CD4-positive, alpha-beta T cell treated with Interferon alpha-2 for 1 hour (primary cell): ENCODE results near the gene ATP8B3.
"Not testable (repeated sequence)": the region's sequence is repeated elsewhere in the genome, so short reads cannot be mapped to it uniquely, and the experiment has no call there.

Source experiments
- DNase-seq, 2 donors: peaks; one replicate each; pipeline ENCODE4 v3.0.0-alpha.2; 2020 to 2022

Gene ATP8B3

DNA sequence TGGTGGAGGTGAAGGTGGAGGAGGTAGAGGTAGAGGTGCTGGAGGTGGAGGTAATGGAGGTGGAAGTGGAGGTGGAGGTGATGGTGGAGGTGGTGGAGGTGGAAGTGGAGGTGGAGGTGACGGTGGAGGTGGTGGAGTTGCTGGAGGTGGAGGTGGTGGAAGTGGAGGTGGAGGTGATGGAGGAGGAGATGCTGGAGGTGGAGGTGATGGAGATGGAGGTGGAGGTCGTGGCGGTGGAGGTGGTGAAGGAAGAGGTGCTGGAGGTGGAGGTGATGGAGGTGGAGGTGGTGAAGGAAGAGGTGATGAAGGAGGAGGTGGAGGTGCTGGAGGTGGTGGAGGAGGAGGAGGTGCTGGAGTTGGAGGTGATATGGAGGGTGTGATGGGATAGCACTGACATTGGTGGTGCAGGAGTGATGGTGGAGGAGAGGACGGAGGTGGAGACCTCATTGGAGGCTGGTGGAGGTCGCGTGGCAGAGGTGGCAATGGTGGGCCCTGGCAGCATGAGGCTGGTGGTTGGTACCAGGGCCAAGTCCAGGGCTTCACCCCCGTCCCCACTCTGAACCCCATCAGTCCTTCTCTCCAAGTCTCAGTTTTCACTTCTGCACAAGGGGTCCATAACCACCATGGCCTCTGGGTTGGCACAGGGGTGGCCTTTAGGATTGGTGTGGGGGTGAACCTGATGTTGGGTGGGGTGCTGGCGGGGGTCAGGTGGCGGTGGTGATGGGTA is 43.0 kb downstream of the ATP8B3 start:
- no peak for DNase-seq

DNA sequence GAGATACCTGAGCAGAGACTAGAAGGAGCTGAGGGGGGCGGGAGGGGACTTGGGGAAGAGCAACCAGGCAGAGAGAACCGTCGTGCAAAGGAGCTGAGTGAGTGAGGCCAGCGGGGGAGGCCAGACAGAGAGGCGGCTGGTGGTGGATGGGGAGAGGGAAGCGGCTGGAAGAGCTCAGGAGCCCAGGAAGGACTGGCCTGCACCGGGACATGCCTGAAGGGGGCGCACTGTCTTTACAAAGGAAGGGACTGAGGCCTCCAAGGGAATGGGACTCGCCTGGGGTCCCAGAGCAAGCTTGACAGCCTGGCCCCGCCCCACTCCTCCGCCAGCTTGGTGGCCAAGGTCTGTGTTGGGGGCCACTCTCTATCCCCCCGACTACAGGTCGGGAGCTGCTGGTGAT is 43.8 kb downstream of the ATP8B3 start:
- DNase-seq, result no peak

DNA sequence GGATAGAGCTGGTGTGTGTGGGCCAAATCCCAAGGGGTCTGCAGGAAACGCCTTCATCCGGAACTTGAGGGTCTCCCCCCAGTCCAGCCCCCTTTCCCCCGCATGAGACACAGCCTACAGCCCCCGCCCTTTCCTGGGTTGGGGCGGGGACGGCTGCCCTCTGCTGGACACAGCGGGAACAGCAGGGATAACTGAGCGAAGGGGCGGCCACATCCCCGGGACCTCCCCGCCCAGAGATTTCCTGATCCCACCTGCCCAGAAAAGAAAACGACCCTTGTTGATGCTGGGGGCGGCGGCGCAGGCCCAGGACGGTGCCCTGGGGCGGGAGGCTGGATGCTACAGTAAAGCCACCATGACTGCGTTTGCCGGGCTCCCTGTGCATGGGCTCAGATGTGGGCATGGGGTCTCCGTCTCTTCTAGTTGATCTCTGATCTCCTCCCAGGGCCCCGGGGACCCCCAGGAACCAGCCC is 44.6 kb downstream of the ATP8B3 start:
- peak; percentile 45 to 64 for DNase-seq

DNA sequence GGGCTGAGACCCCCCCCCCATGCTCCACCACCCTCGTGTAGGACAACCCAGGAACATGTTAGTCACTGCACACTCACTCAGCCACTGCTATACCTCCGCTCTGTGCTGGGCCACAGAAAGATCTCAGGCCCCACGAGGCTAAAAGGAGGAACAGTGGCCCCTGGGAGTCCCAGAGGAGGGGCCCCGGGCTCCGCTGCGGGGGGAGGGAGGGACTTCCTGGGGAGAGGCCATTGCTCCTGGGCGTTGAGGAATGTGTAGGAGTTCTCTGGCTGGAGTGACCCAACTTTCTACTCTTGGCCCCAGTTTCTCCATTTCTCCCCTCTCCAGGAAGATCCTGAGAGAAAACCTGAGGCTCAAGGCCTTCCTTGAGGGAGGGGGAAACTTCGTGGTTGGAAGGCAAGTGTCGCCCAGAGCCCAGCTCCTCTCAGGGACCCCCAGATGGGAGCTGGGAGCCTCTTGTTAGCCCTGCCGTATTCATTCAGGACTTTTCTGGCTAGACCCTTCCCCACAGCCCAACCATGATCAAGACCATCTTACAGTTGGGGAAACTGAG is 45.2 kb downstream of the ATP8B3 start:
- no peak for DNase-seq

DNA sequence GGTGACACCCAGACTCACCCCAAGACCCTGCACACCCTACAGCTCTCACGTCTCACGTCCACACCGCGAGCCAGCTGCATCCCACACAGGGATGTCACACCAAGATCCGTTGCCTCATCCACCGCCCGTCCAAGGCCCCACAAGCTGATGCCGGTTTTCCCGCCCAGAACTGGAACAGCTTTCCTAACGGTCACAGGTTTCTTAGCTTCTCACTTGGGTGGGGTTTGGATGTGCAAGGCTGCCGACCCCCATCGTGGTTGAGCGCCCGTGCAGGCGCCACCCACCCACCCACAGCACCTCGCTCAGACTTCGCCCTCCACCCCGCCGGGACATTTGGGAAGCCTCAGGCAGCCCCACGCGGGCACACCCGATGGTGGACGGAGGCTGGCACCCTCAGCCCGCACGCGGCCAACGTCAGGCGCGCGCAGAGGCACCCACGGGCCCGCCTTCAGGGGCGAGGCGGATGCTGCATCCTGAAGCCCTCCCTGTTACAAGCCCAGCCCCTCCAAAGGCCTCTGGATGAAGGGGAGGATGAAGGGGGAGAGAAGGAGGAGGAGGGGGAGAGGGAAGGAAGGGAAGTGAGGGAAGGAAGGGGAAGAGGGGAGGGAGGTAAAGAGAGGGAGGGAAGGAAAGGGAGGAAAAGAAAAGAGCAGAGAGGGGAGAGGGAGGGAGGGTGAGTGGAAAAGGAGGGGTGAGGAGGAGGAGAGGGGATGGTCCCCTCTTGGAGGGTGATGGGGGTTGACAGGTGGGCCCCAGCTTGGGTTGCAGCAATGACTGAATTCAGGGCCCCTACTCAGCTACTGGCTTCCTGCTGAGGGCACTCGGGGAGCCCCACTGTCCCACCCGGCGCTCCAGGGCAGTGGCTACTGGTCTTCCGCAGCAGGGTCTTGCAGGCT is 45.9 kb downstream of the ATP8B3 start:
- no peak for DNase-seq

DNA sequence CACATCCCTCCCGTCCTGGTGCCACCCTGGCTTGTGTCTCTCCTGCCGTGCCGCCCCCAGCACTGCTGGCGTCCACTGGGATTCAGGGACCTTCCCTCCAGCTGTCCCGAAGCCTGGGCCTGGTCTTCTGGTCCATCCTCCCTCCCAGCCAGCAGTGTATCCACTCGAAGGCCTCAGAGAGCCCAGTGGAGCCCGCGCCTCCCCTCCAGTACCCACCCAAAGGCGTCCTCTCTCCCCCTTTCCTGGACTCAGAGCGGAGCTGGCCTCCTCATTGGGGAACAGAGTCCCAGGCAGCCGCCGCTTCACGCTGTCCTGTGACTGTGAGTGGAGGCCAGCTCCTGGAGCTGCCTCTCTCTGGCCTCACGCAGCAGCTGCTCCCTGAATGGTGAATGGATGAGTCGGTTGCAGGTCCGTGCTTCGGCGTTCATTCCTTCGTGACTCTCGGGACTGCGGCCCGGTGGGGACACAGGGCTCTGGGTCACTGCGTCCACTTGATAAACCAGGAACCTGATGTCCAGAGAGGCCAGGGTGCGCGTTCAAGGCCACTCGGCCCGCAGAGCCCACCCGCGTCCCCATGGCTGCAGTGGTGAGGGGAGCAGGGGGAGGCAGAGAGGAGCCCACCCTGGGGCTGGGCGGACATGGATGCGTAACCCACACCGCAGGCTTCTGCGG is 46.7 kb downstream of the ATP8B3 start:
- no peak for DNase-seq

DNA sequence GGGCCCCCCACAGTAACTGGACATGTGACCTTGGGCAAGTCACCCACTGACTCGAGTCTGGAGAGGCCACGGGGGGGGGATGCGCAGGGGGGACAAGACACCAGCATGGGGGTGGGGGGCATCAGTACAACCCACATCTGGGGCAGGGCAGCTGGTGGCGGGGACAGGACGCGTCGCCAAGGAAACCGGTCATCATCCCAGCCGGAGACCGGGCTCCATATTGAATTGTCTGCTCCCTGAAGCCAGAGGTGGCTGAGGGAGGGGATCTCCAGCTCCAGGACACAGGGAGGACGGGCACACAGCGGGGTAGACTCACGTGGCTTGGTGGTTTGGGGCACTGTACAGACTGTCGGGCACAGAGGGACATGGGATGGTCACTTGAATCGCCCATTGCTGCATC is 47.3 kb downstream of the ATP8B3 start:
- DNase-seq, result no peak

DNA sequence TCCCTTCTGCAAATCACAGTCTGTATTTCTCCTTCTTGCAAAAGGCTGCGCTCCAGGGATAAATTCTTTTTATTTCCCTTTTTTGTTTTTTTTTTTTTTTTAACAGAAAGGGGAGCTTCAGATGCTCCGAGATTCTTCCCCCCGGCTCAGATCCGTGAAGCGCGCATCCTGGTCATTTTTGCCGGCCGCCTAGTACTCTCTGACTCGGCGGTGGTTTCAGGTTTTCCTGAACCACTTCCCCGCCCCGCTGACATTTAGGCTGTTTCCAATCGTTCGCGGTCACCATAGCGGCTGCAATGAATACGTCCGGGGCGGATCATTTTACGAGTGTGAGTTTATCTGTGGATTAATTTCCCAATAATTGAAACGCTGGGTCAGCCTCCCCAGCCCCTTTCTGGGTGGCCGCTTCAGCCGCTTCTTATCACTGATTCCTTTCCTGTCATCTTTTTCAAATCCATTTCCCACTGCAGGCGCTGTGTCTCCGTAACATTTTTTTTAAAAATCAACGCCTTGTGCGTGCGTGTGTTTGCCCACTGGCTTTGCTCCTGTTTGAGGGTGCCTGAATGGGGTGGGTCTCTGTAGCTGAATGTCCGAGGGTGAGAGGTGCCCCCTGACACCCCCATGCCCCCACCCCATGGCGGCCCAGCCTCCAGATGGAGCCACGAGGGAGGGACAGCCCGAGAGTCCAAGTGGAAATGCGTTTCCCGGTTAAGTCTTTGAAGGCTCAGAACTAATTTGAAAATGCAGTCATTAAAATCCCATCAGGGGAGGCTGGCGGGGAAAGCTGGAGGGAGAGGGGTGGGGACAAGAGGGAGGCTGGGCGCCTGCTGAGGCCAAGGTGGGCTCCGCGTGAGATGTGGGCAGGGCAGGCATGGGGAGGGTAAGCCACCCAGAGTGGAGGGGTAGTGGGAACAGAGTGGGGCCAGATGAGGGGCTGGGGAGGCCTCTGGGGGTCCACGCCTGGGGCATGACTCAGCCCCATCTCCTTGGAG is 48.1 kb downstream of the ATP8B3 start:
- no peak for DNase-seq

DNA sequence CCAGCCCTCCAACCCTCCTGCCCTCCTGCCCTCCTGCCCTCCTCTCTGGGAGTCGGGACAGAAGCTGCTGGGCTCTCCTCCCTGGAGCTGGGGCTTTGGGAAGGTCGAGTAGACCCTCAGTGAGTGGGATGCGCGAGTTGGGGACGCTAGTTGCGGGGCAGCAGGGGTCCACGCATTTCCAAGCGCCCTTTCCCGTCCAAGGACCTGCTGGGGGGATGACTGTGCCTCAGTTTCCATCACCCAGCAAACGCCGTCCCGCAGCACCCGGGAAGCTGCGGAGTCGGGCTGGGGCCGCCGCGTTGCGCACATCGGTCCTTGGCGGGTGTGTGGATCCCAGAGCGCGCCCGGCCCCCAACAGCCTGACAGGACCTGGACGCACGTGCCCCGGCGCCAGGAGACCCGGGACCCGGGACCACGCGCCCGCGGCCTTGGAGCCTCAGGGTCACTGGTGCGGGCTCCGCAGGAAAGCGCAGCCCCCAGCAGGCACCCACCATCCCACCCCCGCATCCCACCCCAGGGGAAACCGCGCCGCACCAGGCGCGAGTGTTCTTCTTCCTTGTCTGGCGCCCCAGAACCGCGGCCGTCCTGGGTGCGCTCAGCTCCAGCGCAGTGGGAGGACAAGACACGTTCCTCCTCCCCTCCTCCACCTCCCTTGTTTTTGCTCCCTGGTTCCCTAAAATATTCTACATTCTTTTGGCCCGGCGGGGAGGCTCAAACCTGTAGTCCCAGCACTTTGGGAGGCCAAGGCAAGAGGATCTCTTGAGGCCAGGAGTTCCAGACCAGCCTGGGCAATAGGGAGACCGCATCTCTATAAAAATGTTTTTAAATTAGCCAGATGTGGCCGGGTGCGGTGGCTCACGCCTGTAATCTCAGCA is 49.6 kb downstream of the ATP8B3 start:
- no peak for DNase-seq

DNA sequence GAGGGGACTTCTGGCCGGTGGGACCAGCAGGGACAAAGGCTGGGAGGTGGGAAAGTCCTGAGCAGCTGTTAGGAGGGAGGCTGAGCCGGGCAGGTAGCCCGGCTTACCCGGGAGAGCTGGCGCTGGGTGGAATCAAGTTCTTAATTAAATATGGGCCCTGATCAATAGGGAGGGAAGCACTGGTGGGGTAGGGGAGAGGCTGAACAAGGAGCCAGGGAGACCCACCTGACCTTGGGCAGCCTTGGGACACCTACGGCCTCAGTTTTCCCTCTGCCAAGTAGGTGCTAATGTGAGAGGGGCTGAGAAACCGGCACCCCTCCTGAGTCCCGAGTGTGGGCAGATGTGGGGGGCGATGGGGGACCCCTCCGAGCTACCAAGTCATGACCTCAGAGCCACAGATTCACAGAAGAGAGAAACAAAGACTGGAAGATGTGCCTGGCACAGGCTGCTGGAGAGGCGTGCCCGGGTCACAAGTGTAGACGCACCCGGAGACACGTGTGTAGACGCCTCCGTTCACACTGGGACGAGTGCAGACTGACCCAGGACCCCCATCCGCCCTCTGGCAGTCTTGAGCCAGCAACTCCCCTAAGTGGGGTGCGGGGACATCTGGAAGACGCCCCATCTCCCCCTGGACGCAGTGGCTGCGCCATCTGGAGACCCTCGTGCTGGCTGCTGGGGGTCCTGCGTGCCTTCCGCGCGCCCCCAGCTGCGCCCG is 50.4 kb downstream of the ATP8B3 start:
- DNase-seq, result no peak

DNA sequence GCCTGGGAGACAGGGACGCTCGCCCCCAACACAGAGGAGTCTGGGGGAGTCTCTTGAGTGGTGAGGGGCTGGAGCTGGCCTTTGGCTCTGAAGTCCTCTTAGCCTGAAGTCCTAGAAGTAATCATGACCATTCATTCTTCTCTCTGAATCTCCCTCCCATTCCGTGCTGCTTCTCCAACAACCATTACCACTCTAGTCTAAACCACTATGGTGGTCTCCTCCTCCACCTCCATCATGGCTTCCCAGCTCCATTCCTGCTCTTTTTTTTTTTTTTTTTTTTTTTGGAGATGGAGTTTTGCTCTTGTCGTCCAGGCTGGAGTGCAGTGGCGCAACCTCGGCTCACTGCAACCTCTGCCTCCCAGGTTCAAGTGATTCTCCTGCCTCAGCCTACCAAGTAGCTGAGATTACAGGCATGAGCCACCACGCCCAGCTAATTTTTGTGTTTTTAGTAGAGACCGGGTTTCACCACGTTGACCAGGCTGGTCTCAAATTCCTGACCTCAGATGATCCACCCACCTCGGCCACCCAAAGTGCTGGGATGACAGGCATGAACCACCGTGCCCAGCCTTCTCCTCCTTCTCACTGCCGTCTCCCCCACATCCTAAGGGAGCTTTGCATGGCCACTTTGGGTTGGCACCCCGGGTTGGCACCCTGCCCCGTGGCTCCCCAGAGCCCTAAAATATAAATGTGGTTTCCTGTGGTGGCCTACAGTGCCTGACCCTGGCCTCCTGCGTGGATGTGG is 51.1 kb downstream of the ATP8B3 start:
- not testable (repeated sequence) for DNase-seq

DNA sequence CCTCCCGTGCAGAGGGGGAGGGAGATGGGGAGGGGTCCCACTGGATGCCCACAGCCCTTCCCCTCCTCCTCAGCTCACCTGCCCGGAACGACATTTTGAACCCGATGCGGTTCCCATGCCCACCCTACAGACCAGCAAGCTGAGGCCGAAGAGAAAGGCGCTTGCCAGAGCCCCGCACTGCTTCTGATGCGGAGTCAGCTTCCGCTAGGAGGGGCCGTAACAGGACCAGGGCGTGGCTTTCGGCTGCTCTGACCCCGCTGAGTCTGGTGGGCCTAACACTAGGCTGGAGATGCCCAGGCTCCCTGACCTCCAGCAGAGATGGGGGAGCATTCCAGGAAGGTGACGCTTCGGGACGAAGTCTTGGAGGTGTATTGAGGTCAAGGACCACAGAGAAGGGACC is 52.1 kb downstream of the ATP8B3 start:
- DNase-seq, result no peak

DNA sequence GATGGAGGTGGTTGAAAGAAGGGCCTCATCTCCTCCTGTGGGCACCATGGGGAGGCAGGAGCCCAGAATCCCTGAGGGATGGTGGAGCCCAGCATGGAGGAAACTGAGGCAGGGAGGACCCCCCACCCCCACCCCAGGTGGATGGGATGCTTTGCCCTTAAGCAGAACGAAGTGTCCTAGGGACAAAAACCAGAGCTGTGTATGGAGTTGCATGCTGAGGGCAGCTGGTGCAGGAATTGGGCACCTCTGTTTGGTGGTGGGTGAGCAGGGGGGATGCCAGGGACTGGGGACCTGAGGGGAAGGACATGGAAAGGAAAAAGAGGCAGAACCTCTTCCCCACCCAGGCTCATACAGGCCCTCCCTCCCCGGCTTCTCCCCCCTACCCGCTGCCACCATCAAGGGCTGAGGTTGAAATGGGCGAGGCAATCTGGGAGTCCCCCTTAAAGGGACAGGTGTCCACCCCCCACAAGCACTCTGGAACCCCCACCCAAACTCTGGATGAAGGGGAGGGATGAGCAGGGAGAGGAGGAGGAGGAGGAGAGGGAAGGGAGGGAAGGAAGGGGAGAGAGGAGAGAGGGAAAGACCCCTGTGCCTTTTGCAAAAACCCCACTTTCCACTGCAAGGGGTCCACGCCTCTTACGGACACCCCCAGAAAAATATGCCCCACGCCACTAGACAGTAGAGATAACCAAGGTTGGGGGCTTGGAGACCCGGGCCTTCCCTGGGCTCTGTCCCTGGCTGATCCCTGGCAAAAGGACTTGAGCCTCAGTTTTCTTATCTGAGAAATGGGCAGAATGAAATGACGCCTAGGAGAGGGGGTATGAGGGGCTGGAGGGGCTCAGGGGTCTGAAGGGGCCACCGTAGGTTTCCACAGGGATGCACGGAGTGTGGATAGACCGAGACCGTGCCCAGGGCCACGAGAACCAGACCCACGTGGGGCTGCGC is 52.8 kb downstream of the ATP8B3 start:
- DNase-seq, result no peak

DNA sequence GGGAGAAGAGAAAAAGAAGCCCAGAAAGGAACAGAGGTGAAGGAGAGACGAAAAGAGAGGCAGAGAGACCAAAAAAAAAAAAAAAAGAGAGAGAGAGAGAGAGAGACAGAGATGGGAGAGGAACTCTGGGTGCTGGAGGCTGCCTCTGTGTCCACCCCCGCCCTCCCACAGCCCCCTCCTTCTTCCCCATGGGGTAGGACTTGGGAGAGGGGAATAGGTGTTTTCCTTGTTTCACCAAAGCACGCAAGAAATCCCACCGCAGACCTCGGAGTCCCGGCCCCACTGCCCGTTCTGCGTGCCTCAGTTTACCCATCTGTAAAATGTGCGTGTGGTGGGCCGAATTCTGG is 53.9 kb downstream of the ATP8B3 start:
- no peak for DNase-seq

DNA sequence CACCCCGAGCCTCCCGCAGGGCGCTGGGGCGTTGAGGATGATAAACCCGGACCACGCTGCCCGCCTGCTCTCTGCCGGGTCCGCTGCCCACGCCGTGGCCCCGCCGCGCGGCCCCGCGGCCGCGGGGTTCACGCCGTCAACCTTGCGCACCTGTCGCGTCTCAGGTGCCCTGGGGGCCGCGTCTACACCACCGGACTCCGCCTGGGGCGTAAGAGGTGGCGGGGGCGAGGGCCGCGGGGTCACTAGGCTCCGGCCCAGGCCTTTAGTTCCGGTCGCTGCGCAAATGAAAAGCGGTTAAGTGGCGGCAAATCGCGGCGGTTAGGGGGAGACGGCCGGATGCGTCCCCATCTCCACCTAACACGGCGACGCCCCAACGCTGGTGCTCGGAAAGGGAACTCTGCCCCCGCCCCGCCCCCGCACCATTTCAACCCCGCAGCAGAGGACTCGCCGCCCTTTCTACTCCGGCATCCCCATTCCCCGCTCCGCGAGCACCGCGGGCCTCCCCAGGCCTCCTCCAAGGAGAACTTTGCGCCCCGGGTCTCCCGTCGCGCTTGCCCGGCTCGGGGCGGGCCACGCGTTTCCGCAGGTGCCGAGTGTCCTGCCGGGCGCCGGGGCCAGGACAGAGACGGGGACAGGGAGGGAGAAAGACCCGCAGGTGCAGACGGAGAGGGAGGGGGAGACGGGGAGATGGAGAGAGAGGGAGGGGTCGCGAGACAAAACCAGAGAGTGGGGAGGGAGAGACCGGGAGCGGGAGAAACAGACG is 54.4 kb downstream of the ATP8B3 start:
- no peak for DNase-seq

DNA sequence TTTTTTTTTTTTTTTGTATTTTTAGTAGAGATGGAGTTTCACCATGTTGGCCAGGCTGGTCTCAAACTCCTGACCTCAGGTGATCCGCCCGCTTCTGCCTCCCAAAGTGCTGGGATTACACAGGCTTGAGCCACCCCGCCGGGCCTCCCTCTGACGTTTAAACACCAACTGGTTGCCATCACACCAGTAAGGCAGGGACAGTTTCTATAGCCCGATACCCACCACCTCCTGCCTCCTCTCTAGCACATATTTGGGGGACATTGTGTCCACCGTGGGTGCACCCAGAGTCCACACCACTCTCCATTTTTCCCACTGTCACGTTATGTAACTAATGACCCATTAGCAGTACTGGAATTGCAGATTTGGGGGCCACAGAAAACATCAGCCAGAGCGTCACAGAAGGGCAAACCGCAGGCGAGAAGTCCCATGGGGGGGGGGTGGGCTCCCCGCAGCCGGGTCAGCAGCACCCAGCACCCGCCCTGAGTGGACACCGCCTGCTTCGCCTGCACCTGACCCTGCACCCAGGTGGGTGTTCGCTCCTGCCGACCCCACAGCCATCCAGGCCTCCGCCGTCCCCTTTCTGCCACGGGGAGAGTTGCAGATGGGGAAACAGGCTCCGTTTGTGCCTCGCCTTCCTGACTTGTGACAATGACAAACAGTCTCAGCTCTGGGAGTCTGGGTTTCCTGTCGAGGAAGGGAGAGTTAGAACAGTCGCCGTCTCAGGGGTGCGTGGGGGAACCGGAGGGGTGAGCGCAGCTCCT is 55.2 kb downstream of the ATP8B3 start:
- no peak for DNase-seq

DNA sequence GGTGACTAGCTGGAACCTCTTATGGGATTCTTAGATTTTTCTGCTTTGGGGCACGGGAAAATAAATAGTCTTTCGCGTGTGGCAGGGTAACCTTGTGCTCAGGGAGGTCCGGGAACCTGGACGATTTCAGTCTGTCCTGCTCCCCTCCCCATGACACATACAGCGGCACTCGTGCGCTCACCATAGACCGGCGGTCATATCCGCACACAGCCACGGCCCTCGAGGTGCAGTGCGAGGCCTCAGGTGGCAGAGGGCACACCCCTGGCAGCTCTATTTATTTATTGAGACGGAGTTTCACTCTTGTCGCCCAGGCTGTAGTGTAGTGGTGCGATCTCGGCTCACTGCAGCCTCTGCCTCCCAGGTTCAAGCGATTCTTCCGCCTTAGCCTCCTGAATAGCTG is 55.8 kb downstream of the ATP8B3 start:
- no peak for DNase-seq
